Mesothelial cell of epicardium (in vitro differentiated cells): ENCODE data around the gene PGD. TPM values are rescaled to one million over a fixed set of nuclear protein-coding genes. Genes with fewer than 3 reads are reported as not detected.

Source experiments
- DNase-seq, 2 experiments: peaks; one replicate each; pipeline ENCODE4 v3.0.0; 2021; ENCODE audit warnings: low spot score in 2 of 2; ENCODE audit not compliant: unreplicated experiment in 2 of 2
- H3K27ac Mint-ChIP-seq: 2 replicates; pipeline ENCODE4 v1.8.0; 2021; ENCODE audit warnings: mixed read lengths
- H3K27me3 Mint-ChIP-seq: 2 replicates; pipeline ENCODE4 v1.8.0; 2021; ENCODE audit warnings: low read depth, mixed read lengths
- H3K36me3 Mint-ChIP-seq: 2 replicates; pipeline ENCODE4 v1.8.0; 2021; ENCODE audit warnings: mixed read lengths
- H3K4me1 Mint-ChIP-seq: 2 replicates; pipeline ENCODE4 v1.8.0; 2021; ENCODE audit warnings: mixed read lengths
- H3K4me3 Mint-ChIP-seq: 2 replicates; pipeline ENCODE4 v1.8.0; 2021; ENCODE audit warnings: mild to moderate bottlenecking, moderate library complexity, mixed read lengths
- H3K9me3 Mint-ChIP-seq: 2 replicates; pipeline ENCODE4 v1.8.0; 2021; ENCODE audit warnings: mixed read lengths
- CTCF ChIP-seq: fragments of 200-600 bp; sonication (generic); IDR thresholded peaks from one replicate; pipeline ENCODE4 v1.5.0; 2021; ENCODE audit warnings: antibody characterized with exemption; ENCODE audit not compliant: unreplicated experiment
- total RNA-seq: library from RNA; stranded (reverse); gene quantifications from 3 replicates; pipeline ENCODE4 v1.2.1, GENCODE V29; 2021

Gene PGD
- total RNA-seq, 1 donor from 2014 or later: 167 TPM

GRCh38 chr1:10434590-10434989 is 35.7 kb downstream of the PGD start:
- Mint-ChIP-seq H3K36me3 (no peaks in the 10 kb centered on the region), H3K27me3 (no peaks in the 10 kb centered on the region), H3K4me3 (no peak overlapping the region), H3K27ac (no peak overlapping the region), H3K4me1 (peaks cover 11% of the 10 kb centered on the region), H3K9me3 (no peaks in the 10 kb centered on the region)
- DNase-seq: no peak
- no peak for TF ChIP-seq CTCF

- peaks cover 2% of the 10 kb centered on the region for H3K36me3 Mint-ChIP-seq
- no peak for TF ChIP-seq CTCF
- no peaks in the 10 kb centered on the region for H3K4me1 Mint-ChIP-seq
- DNase-seq: no peak
- H3K9me3 Mint-ChIP-seq: no peaks in the 10 kb centered on the region
- no peaks in the 10 kb centered on the region for H3K27me3 Mint-ChIP-seq
- H3K4me3 Mint-ChIP-seq: no peak overlapping the region
- H3K27ac Mint-ChIP-seq: peak overlapping the region; percentile 34
These were observed 38.2 kb downstream of the PGD start for GRCh38 chr1:10437052-10437451.

- peaks cover 2% of the 10 kb centered on the region for H3K36me3 Mint-ChIP-seq
- no peak for DNase-seq
- H3K9me3 Mint-ChIP-seq: no peaks in the 10 kb centered on the region
- H3K4me1 Mint-ChIP-seq: no peaks in the 10 kb centered on the region
- H3K27ac Mint-ChIP-seq: no peak overlapping the region
- no peak for TF ChIP-seq CTCF
- no peak overlapping the region for H3K4me3 Mint-ChIP-seq
- no peaks in the 10 kb centered on the region for H3K27me3 Mint-ChIP-seq
These were observed 39.9 kb downstream of the PGD start for GRCh38 chr1:10438677-10439163.

- no peak overlapping the region for H3K27ac Mint-ChIP-seq
- no peaks in the 10 kb centered on the region for H3K9me3 Mint-ChIP-seq
- H3K4me1 Mint-ChIP-seq: no peaks in the 10 kb centered on the region
- no peak overlapping the region for H3K4me3 Mint-ChIP-seq
- TF ChIP-seq CTCF: no peak
- H3K27me3 Mint-ChIP-seq: no peaks in the 10 kb centered on the region
- no peak for DNase-seq
- H3K36me3 Mint-ChIP-seq: peaks cover 4% of the 10 kb centered on the region
These were observed 41.4 kb downstream of the PGD start for GRCh38 chr1:10440305-10440704.

- Mint-ChIP-seq H3K27ac (no peak overlapping the region), H3K4me1 (no peaks in the 10 kb centered on the region), H3K36me3 (peaks cover 4% of the 10 kb centered on the region), H3K27me3 (no peaks in the 10 kb centered on the region), H3K4me3 (no peak overlapping the region), H3K9me3 (no peaks in the 10 kb centered on the region)
- DNase-seq: no peak
- TF ChIP-seq CTCF: no peak
These were observed 41.9 kb downstream of the PGD start for GRCh38 chr1:10440794-10441193.

- H3K4me1 Mint-ChIP-seq: no peaks in the 10 kb centered on the region
- TF ChIP-seq CTCF: no peak
- DNase-seq: no peak
- H3K9me3 Mint-ChIP-seq: no peaks in the 10 kb centered on the region
- no peak overlapping the region for H3K27ac Mint-ChIP-seq
- no peaks in the 10 kb centered on the region for H3K27me3 Mint-ChIP-seq
- peaks cover 4% of the 10 kb centered on the region for H3K36me3 Mint-ChIP-seq
- H3K4me3 Mint-ChIP-seq: no peak overlapping the region
These were observed 45.4 kb downstream of the PGD start for GRCh38 chr1:10444248-10444647.
